ENCODE results near the gene BGN. TPM values are rescaled to one million over a fixed set of nuclear protein-coding genes. Genes with fewer than 3 reads are reported as not detected.
A peak's percentile ranks its signal among the peaks of the same experiment; 100 is the strongest.

The BGN gene
- total RNA-seq, 1 experiment from 2014 or later, result not detected

DNA sequence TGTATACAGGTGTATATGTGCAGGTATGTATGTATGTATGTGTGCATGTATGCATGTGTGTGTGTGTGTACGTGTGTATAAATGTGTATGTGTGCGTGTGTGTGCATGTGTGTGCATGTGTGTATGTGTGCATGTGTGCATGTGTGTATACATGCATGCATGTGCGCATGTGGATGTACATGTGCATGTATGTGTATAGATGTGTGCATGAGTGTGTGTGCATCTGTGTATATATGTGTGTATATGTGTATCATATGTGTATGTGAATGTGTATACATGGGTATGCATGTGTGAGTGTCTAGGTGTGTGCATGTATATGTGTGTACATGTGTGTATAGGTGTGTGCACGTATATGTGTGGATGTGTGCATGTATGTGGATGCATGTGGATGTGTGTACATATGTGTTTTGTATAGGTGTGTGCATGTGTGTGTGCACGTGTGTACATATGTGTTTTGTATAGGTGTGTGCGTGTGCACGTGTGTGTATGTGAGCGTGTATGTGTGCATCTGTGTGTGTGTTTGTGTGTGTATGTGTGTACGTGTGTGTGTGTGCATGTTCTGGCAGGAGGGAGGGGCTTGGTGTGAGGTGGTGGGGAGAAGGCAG lies 6.0 kb downstream of the BGN start:
- H3K9me2 ChIP-seq (replicated peaks; ENCODE audit: insufficient read depth, low read length), result no peaks in the 10 kb centered on the region
- H2AFZ ChIP-seq (ENCODE audit: low read length), result no peak overlapping the region
- no peak overlapping the region for H3K4me2 ChIP-seq (ENCODE audit: low read depth, low read length, poor library complexity, severe bottlenecking)
- no peak overlapping the region for H3K27ac ChIP-seq (ENCODE audit: low read length)
- H3K4me1 ChIP-seq (ENCODE audit: low read length), result no peaks in the 10 kb centered on the region
- no peaks in the 10 kb centered on the region for H3K9me3 ChIP-seq (ENCODE audit: low read length)
- DNase-seq, result no peak
- no peaks in the 10 kb centered on the region for H3K79me2 ChIP-seq (ENCODE audit: low read length)
- H3K27me3 ChIP-seq (ENCODE audit: low read length), result no peaks in the 10 kb centered on the region
- H4K20me1 ChIP-seq (ENCODE audit: insufficient read depth, low read depth, low read length), result no peaks in the 10 kb centered on the region
- no peaks in the 10 kb centered on the region for H3K36me3 ChIP-seq (ENCODE audit: insufficient read depth, low read length)
- no peak overlapping the region for H3K4me3 ChIP-seq (ENCODE audit: low read length)
- H3K9ac ChIP-seq (ENCODE audit: low read length), result no peak overlapping the region

DNA sequence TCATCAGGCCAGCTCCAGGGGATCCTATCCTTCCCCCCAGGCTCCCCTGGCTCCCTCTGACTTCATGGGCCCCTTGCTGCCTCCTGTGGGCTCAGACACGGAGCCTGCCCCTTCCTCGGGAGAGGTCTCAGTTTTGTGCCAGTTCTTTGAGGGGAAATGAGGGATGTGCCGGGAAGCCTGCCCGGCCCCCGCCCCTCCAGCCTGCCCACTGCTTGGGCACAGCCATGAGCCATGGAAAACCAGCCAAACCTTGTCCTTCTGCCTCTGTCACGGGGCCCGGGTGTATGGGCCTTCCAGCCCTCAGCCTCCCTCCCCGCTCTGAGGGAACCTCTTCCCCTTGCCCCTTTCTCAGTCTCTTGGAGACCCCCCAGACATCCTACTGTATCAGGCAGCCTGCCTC lies 6.8 kb downstream of the BGN start:
- no peak overlapping the region for H3K27ac ChIP-seq (ENCODE audit: low read length)
- H3K4me1 ChIP-seq (ENCODE audit: low read length), result no peaks in the 10 kb centered on the region

DNA sequence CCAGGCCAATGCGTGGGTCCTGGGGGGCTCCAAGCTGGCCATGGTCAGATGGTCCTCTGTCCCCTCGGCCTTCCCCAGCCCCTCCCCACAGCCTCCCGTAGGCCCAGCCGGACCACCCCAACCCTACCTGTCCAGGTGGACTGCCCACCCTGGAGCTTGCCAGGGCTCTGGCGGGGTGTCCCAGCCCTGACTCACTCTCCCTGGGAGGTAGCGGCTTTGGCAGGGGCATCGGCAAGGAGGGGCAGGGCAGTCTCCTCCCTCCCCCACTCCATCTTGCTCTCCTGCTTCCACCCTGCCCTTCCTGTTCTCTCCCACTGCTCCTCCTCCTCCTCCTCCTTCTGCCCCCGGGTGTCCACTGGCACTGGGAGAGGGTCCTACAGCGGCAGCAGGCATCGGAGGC lies 7.4 kb downstream of the BGN start:
- H3K4me1 ChIP-seq (ENCODE audit: low read length), result no peaks in the 10 kb centered on the region
- H3K36me3 ChIP-seq (ENCODE audit: insufficient read depth, low read length), result no peaks in the 10 kb centered on the region
- no peaks in the 10 kb centered on the region for H3K9me3 ChIP-seq (ENCODE audit: low read length)

More for the DNA sequence above, 6.8 kb downstream of the BGN start:
- Histone ChIP-seq H3K4me2 (ENCODE audit: low read depth, low read length, poor library complexity, severe bottlenecking) (no peak overlapping the region), H3K36me3 (ENCODE audit: insufficient read depth, low read length) (no peaks in the 10 kb centered on the region), H3K9ac (ENCODE audit: low read length) (no peak overlapping the region), H4K20me1 (ENCODE audit: insufficient read depth, low read depth, low read length) (no peaks in the 10 kb centered on the region), H2AFZ (ENCODE audit: low read length) (no peak overlapping the region), H3K79me2 (ENCODE audit: low read length) (no peaks in the 10 kb centered on the region), H3K4me3 (ENCODE audit: low read length) (no peak overlapping the region), H3K27me3 (ENCODE audit: low read length) (no peaks in the 10 kb centered on the region), H3K9me3 (ENCODE audit: low read length) (no peaks in the 10 kb centered on the region), H3K9me2 (replicated peaks; ENCODE audit: insufficient read depth, low read length) (no peaks in the 10 kb centered on the region)
- no peak for DNase-seq

DNA sequence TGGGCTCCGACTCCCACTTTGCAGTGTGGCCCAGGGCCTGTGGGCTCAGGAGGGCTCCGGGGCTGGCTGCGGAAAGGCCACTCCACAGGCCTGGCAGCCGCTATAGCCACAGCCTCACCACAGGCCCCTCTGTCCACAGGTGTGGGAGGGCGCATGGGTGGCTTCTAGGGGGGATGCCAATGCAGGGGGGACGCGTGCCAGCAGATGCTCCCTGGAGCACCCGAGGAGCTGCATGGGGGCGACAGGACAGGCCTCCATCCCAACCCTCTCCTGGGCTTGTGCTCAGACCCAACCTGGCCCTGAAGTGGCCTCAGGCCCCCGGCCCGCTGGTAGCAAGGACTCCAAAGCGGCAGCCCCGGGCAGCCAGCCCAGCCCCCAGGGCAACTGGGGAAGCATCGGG lies 8.0 kb downstream of the BGN start:
- Histone ChIP-seq H3K4me3 (ENCODE audit: low read length) (no peak overlapping the region), H3K4me1 (ENCODE audit: low read length) (no peaks in the 10 kb centered on the region), H3K4me2 (ENCODE audit: low read depth, low read length, poor library complexity, severe bottlenecking) (no peak overlapping the region), H4K20me1 (ENCODE audit: insufficient read depth, low read depth, low read length) (no peaks in the 10 kb centered on the region), H3K36me3 (ENCODE audit: insufficient read depth, low read length) (no peaks in the 10 kb centered on the region), H3K9me3 (ENCODE audit: low read length) (no peaks in the 10 kb centered on the region), H3K79me2 (ENCODE audit: low read length) (no peaks in the 10 kb centered on the region), H3K27ac (ENCODE audit: low read length) (no peak overlapping the region), H3K9me2 (replicated peaks; ENCODE audit: insufficient read depth, low read length) (no peaks in the 10 kb centered on the region), H3K9ac (ENCODE audit: low read length) (no peak overlapping the region), H2AFZ (ENCODE audit: low read length) (no peak overlapping the region), H3K27me3 (ENCODE audit: low read length) (no peaks in the 10 kb centered on the region)
- no peak for DNase-seq

More for the DNA sequence above, 7.4 kb downstream of the BGN start:
- no peak overlapping the region for H3K4me2 ChIP-seq (ENCODE audit: low read depth, low read length, poor library complexity, severe bottlenecking)
- H3K27me3 ChIP-seq (ENCODE audit: low read length), result no peaks in the 10 kb centered on the region
- no peak overlapping the region for H3K4me3 ChIP-seq (ENCODE audit: low read length)
- no peak overlapping the region for H3K9ac ChIP-seq (ENCODE audit: low read length)
- H4K20me1 ChIP-seq (ENCODE audit: insufficient read depth, low read depth, low read length), result no peaks in the 10 kb centered on the region
- H3K9me2 ChIP-seq (replicated peaks; ENCODE audit: insufficient read depth, low read length), result no peaks in the 10 kb centered on the region
- no peak overlapping the region for H3K27ac ChIP-seq (ENCODE audit: low read length)
- H2AFZ ChIP-seq (ENCODE audit: low read length), result no peak overlapping the region
- no peak for DNase-seq
- H3K79me2 ChIP-seq (ENCODE audit: low read length), result no peaks in the 10 kb centered on the region

GRCh38 chrX:153504445-153505016 lies 9.8 kb downstream of the BGN start:
- no peaks in the 10 kb centered on the region for H4K20me1 ChIP-seq (ENCODE audit: insufficient read depth, low read depth, low read length)
- no peaks in the 10 kb centered on the region for H3K9me3 ChIP-seq (ENCODE audit: low read length)
- H3K27me3 ChIP-seq (ENCODE audit: low read length), result no peaks in the 10 kb centered on the region
- no peaks in the 10 kb centered on the region for H3K9me2 ChIP-seq (replicated peaks; ENCODE audit: insufficient read depth, low read length)
- no peak overlapping the region for H3K9ac ChIP-seq (ENCODE audit: low read length)
- H3K4me2 ChIP-seq (ENCODE audit: low read depth, low read length, poor library complexity, severe bottlenecking), result no peak overlapping the region
- H3K79me2 ChIP-seq (ENCODE audit: low read length), result no peaks in the 10 kb centered on the region
- no peak overlapping the region for H3K4me3 ChIP-seq (ENCODE audit: low read length)
- no peak overlapping the region for H2AFZ ChIP-seq (ENCODE audit: low read length)
- DNase-seq, result peak; percentile 64
- H3K36me3 ChIP-seq (ENCODE audit: insufficient read depth, low read length), result no peaks in the 10 kb centered on the region
- no peaks in the 10 kb centered on the region for H3K4me1 ChIP-seq (ENCODE audit: low read length)
- H3K27ac ChIP-seq (ENCODE audit: low read length), result no peak overlapping the region

DNA sequence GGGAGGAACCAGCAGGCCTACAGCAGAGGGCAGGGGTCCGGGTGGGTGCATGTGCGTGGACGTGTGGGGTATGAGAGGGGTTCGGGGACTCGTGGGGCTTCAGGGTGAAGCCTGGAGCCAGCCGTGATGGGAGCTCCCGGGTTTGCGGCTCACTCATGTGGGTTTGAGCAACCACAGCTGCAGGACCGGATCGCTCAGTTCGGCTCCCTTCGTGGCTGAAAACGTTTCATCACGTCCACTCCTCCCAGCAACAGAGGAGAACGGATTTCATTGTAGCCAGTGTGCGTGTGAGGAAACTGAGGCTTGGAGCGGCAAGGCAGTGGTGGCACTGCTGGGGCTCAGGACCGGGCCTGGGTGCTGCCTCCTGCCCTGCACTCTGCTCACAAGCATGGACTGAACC lies 10.6 kb downstream of the BGN start:
- Histone ChIP-seq H3K4me3 (ENCODE audit: low read length) (no peak overlapping the region), H3K27me3 (ENCODE audit: low read length) (no peaks in the 10 kb centered on the region), H2AFZ (ENCODE audit: low read length) (no peak overlapping the region), H3K36me3 (ENCODE audit: insufficient read depth, low read length) (no peaks in the 10 kb centered on the region), H3K9me3 (ENCODE audit: low read length) (no peaks in the 10 kb centered on the region), H3K79me2 (ENCODE audit: low read length) (no peaks in the 10 kb centered on the region), H3K9me2 (replicated peaks; ENCODE audit: insufficient read depth, low read length) (no peaks in the 10 kb centered on the region), H4K20me1 (ENCODE audit: insufficient read depth, low read depth, low read length) (no peaks in the 10 kb centered on the region), H3K4me1 (ENCODE audit: low read length) (no peaks in the 10 kb centered on the region), H3K27ac (ENCODE audit: low read length) (no peak overlapping the region), H3K4me2 (ENCODE audit: low read depth, low read length, poor library complexity, severe bottlenecking) (no peak overlapping the region), H3K9ac (ENCODE audit: low read length) (no peak overlapping the region)
- DNase-seq, result no peak

GRCh38 chrX:153507484-153508178 lies 12.9 kb downstream of the BGN start:
- H3K27me3 ChIP-seq (ENCODE audit: low read length), result no peaks in the 10 kb centered on the region
- no peak overlapping the region for H3K4me2 ChIP-seq (ENCODE audit: low read depth, low read length, poor library complexity, severe bottlenecking)
- no peak overlapping the region for H2AFZ ChIP-seq (ENCODE audit: low read length)
- H3K9me2 ChIP-seq (replicated peaks; ENCODE audit: insufficient read depth, low read length), result no peaks in the 10 kb centered on the region
- H3K36me3 ChIP-seq (ENCODE audit: insufficient read depth, low read length), result no peaks in the 10 kb centered on the region
- H3K9me3 ChIP-seq (ENCODE audit: low read length), result no peaks in the 10 kb centered on the region
- no peak overlapping the region for H3K9ac ChIP-seq (ENCODE audit: low read length)
- no peak overlapping the region for H3K27ac ChIP-seq (ENCODE audit: low read length)
- DNase-seq, result peak; percentile 92
- H4K20me1 ChIP-seq (ENCODE audit: insufficient read depth, low read depth, low read length), result no peaks in the 10 kb centered on the region
- no peak overlapping the region for H3K4me3 ChIP-seq (ENCODE audit: low read length)
- no peaks in the 10 kb centered on the region for H3K79me2 ChIP-seq (ENCODE audit: low read length)
- H3K4me1 ChIP-seq (ENCODE audit: low read length), result no peaks in the 10 kb centered on the region

DNA sequence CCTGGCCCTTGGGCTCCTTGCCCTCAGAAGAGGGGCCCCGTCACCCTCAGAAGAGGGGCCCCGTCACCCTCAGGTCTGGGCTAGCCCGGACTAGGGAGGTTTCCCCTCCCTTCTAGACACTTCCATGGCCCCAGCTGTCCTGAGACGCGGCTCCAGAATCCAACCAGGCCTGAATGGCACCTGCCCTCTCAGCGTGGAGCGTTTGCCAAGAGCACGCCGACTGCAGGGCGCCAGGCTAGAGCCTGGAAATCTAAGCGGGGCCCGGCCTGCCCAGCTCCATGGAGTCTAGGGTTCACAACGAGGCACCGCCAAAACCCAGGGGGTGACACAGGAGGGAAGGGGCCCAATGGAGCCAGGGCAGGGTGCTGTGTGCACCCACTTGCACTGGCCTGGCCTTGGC lies 14.8 kb downstream of the BGN start:
- DNase-seq, result no peak
- Histone ChIP-seq H3K9ac (ENCODE audit: low read length) (no peak overlapping the region), H3K9me2 (replicated peaks; ENCODE audit: insufficient read depth, low read length) (no peaks in the 10 kb centered on the region), H3K9me3 (ENCODE audit: low read length) (no peaks in the 10 kb centered on the region), H4K20me1 (ENCODE audit: insufficient read depth, low read depth, low read length) (no peaks in the 10 kb centered on the region), H3K79me2 (ENCODE audit: low read length) (no peaks in the 10 kb centered on the region), H3K4me3 (ENCODE audit: low read length) (no peak overlapping the region), H3K27me3 (ENCODE audit: low read length) (no peaks in the 10 kb centered on the region), H3K4me1 (ENCODE audit: low read length) (no peaks in the 10 kb centered on the region), H3K4me2 (ENCODE audit: low read depth, low read length, poor library complexity, severe bottlenecking) (no peak overlapping the region), H3K27ac (ENCODE audit: low read length) (no peak overlapping the region), H3K36me3 (ENCODE audit: insufficient read depth, low read length) (no peaks in the 10 kb centered on the region), H2AFZ (ENCODE audit: low read length) (no peak overlapping the region)
